GM10266 (cell line): ENCODE results near the gene SPEM1.

ENCODE experiments used
- DNase-seq: peaks from one replicate; pipeline ENCODE4 v3.0.0; 2012; ENCODE audit errors: extremely low spot score
- TF ChIP-seq, protein P1 (sequence below): IDR thresholded peaks from 2 replicates; pipeline ENCODE4 v1.5.1; 2012; ENCODE audit warnings: mild to moderate bottlenecking, low read depth; ENCODE audit not compliant: control insufficient read depth, insufficient read depth; ENCODE audit errors: missing control alignments

Gene SPEM1

DNA sequence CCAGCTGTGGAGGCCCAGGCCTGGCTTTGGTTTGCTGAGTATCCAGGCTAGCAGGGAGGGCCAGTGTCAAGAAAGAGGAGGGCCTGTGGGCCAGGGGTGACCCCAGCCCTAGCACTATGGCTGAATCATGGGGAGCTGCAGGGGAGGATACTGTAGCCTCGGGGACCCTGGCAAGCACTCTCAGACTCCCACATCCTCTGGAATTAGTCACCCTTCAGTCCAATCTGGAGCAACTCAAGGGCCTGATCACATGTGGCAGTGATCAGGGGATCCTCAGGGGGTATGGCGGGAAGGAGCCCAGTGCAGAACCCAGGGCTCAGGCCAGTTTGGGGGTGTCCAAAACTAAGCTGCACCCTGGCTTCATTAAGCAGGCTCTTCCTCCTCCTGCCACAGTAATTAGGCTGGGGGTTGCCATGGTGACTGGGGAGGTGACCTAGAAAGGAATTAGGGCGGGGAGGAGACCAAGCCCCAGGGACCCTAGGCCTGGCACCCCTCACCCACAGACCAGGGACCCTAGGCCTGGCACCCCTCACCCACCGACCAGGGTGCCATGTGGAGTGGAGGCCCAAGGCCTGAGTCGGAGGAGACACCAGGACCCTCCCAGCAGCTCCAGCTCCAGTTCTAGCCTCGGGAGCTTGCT lies 6.7 kb upstream of the SPEM1 start:
- TF ChIP-seq, protein P1, sequence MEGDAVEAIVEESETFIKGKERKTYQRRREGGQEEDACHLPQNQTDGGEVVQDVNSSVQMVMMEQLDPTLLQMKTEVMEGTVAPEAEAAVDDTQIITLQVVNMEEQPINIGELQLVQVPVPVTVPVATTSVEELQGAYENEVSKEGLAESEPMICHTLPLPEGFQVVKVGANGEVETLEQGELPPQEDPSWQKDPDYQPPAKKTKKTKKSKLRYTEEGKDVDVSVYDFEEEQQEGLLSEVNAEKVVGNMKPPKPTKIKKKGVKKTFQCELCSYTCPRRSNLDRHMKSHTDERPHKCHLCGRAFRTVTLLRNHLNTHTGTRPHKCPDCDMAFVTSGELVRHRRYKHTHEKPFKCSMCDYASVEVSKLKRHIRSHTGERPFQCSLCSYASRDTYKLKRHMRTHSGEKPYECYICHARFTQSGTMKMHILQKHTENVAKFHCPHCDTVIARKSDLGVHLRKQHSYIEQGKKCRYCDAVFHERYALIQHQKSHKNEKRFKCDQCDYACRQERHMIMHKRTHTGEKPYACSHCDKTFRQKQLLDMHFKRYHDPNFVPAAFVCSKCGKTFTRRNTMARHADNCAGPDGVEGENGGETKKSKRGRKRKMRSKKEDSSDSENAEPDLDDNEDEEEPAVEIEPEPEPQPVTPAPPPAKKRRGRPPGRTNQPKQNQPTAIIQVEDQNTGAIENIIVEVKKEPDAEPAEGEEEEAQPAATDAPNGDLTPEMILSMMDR = no peak
- no peak for DNase-seq

DNA sequence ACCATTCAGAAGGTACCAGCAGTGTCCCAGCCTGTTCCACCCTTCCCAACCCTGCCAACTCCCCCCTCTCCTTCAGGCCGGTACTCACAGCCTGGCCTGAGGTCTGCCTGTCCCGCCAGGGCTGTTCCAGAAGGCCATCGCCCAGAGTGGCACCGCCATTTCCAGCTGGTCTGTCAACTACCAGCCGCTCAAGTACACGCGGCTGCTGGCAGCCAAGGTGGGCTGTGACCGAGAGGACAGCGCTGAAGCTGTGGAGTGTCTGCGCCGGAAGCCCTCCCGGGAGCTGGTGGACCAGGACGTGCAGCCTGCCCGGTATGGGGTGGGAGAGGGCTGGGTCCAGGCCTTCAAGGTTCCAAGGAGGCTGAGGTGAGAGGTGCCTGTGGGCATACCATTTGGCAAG lies 5.3 kb upstream of the SPEM1 start:
- TF ChIP-seq, protein P1 = no peak
- DNase-seq = no peak

DNA sequence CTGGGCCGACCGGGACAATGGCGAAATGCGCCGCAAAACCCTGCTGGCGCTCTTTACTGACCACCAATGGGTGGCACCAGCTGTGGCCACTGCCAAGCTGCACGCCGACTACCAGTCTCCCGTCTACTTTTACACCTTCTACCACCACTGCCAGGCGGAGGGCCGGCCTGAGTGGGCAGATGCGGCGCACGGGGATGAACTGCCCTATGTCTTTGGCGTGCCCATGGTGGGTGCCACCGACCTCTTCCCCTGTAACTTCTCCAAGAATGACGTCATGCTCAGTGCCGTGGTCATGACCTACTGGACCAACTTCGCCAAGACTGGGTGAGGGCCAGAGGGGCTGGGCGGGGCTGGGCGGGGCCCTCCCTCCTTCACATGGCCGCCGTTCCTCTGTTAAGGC lies 4.3 kb upstream of the SPEM1 start:
- DNase-seq = no peak
- TF ChIP-seq, protein P1 = no peak

DNA sequence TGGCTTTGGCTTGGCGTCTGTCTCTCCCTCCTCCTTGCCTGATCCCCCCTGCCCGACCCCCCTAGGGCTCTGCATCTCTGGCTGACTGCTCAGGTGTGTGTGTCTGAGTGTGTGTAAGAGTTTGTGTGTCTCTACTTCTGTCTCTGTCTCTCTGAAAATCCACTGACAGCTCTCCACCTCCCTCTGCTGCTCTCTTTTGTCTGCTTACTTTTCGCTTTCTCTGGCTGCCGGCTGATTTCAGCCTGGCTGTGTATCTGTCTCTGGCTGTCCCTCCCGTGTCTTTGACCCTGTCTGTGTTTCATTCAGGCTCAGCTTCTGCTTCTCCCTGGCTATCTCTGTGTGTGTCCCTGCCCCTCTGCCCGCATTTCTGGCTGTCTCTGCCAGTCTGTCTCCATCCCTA lies 3.8 kb upstream of the SPEM1 start:
- TF ChIP-seq, protein P1 = peak; percentile 15
- no peak for DNase-seq

DNA sequence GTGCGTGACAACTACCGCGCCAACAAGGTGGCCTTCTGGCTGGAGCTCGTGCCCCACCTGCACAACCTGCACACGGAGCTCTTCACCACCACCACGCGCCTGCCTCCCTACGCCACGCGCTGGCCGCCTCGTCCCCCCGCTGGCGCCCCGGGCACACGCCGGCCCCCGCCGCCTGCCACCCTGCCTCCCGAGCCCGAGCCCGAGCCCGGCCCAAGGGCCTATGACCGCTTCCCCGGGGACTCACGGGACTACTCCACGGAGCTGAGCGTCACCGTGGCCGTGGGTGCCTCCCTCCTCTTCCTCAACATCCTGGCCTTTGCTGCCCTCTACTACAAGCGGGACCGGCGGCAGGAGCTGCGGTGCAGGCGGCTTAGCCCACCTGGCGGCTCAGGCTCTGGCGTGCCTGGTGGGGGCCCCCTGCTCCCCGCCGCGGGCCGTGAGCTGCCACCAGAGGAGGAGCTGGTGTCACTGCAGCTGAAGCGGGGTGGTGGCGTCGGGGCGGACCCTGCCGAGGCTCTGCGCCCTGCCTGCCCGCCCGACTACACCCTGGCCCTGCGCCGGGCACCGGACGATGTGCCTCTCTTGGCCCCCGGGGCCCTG lies 3.0 kb upstream of the SPEM1 start:
- TF ChIP-seq, protein P1 = no peak
- DNase-seq = no peak

DNA sequence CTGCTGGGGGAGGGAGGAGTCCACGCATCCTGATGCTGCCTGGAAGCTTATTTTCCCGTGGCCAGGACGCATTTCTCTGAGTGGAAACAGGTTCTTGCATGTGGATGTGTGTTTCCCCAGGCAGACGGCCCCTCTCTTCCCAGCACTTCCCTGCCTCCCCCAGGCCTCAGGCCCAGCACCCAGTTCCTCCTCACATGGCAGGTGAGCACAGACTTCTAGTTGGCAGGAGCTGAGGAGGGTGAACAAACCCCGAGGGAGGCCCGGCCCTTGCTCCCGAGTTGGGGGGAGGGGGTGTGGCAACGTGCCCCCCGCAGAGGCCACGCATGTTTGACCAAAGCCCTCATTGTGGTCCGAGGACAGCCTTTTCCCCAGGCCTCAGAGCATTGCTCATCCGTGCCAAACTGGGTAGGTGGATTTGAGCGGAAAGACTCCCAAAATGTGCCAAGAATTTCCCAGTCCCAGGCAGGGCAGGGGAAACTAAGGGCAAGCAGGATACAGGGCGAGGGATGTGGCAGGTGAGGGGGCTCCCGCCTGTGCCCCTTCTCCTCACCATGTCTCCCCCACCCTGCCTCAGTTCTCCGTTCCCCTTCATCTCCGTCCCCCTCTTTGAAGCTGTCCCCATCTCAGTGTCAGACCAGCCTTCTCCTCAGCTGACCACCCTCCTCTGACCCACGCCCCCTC lies 1.5 kb upstream of the SPEM1 start:
- TF ChIP-seq, protein P1 = no peak
- DNase-seq = no peak

DNA sequence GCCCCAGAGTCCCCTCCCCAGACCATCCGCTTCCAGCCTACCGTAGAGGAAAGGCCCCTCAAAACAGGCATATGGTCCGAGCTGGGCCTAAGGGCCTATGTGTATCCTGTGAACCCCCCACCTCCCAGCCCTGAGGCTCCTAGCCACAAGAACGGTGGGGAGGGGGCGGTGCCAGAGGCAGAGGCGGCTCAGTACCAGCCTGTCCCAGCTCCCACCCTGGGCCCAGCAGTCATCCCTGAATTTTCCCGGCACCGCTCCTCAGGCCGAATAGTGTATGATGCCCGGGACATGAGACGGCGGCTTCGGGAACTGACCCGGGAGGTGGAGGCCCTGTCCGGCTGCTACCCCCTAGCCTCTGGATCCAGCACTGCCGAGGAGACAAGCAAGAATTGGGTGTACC lies 1.1 kb downstream of the SPEM1 start:
- no peak for DNase-seq
- TF ChIP-seq, protein P1 = no peak
